ENCODE measurements around the gene NT5DC3.

Gene NT5DC3

DNA sequence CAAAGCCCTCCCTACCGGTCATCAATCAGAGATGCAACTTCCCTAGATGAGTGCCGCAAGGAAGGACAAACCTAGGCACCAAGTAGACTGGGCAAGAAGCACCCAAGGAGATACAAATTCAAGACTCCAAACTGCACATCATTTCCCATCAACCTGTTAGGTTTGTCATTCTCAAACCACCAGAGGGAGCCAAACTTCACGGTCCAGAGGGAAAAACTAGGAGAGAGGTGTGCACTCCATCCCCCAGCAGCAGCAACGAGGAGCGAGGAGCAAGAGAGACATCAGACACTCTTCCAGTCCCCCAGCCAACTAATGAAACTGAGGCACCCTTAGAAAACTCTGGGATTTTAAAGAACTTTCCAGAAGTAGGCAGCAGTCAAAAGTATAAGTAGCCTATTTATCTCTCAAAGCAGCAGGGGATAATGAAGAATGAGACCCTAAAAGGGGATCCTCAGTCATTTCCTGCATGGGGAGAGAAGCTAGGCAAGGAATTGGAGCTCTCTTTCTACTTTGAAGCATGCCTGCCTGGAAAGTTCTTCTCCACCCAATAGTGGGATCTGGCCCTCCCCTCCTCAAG lies 37.0 kb upstream of the NT5DC3 start:
- no peak overlapping the region for H3K4me3 ChIP-seq (ENCODE audit: low read depth, low read length)
- TF ChIP-seq CTCF (IDR thresholded peaks at IDR 0.05; ENCODE audit: low read depth, low read length): peak; percentile 94
- no peaks in the 10 kb centered on the region for H3K27me3 ChIP-seq
- no peaks in the 10 kb centered on the region for H3K4me1 ChIP-seq
- no peaks in the 10 kb centered on the region for H3K9me3 ChIP-seq
- no peaks in the 10 kb centered on the region for H3K36me3 ChIP-seq
- peak; percentile 74 for DNase-seq

GRCh38 chr12:103877288-103877687 lies 36.3 kb upstream of the NT5DC3 start:
- H3K9me3 ChIP-seq: no peaks in the 10 kb centered on the region
- DNase-seq: no peak
- no peak for TF ChIP-seq CTCF (IDR thresholded peaks at IDR 0.05; ENCODE audit: low read depth, low read length)

GRCh38 chr12:103875666-103876065 lies 34.6 kb upstream of the NT5DC3 start:
- no peak for DNase-seq

More at GRCh38 chr12:103877288-103877687, 36.3 kb upstream of the NT5DC3 start:
- no peaks in the 10 kb centered on the region for H3K27me3 ChIP-seq
- H3K4me1 ChIP-seq: no peaks in the 10 kb centered on the region
- H3K36me3 ChIP-seq: no peaks in the 10 kb centered on the region
- H3K4me3 ChIP-seq (ENCODE audit: low read depth, low read length): no peak overlapping the region

DNA sequence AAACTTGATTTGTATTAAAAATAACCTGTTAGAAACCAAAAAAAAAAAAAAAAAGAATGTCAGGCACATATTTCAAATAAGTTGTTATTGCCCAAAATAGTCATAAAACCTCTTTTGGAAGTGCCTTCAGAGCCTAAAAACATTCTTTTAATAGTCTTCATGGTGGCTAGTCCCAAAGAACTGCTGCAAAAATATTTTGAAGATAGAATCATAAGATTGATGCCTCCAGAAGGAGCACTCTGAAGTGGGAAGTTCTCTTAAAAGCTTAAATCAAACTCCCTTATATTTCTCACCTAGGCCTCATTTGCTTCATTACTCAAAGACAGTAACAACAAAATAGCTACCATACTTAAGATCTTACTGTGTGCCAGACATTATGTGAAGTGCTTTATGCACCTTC lies 27.2 kb upstream of the NT5DC3 start:
- Histone ChIP-seq H3K9me3 (no peaks in the 10 kb centered on the region), H3K4me3 (ENCODE audit: low read depth, low read length) (no peak overlapping the region), H3K27me3 (no peaks in the 10 kb centered on the region), H3K36me3 (no peaks in the 10 kb centered on the region), H3K4me1 (no peaks in the 10 kb centered on the region)
- no peak for TF ChIP-seq CTCF (IDR thresholded peaks at IDR 0.05; ENCODE audit: low read depth, low read length)
- no peak for DNase-seq

More at GRCh38 chr12:103875666-103876065, 34.6 kb upstream of the NT5DC3 start:
- Histone ChIP-seq H3K27me3 (no peaks in the 10 kb centered on the region), H3K4me3 (ENCODE audit: low read depth, low read length) (no peak overlapping the region), H3K9me3 (no peaks in the 10 kb centered on the region), H3K4me1 (no peaks in the 10 kb centered on the region), H3K36me3 (no peaks in the 10 kb centered on the region)
- TF ChIP-seq CTCF (IDR thresholded peaks at IDR 0.05; ENCODE audit: low read depth, low read length): no peak

- Histone ChIP-seq H3K9me3 (no peaks in the 10 kb centered on the region), H3K4me1 (no peaks in the 10 kb centered on the region), H3K4me3 (ENCODE audit: low read depth, low read length) (no peak overlapping the region), H3K36me3 (no peaks in the 10 kb centered on the region), H3K27me3 (no peaks in the 10 kb centered on the region)
- DNase-seq: no peak
- TF ChIP-seq CTCF (IDR thresholded peaks at IDR 0.05; ENCODE audit: low read depth, low read length): no peak
Observed at GRCh38 chr12:103865151-103865730, 24.2 kb upstream of the NT5DC3 start.

DNA sequence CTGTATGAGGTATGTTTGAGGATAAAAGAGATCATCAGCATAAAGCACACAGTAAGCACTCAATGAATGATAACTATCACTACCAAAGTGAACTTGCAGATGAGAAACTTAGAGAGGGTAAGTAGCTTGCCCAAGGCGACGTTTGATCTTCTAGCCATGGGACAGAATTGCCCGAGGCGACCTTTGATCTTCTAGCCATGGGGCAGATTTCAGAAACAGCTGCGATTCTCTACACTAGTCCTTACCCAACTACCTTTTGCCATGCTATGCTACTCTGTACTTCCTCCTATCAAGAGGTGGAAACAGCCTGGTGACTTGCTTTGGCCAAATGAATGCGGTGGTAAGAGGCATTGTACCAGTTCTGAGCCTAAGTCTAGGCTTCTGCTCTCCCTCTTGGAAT lies 23.7 kb upstream of the NT5DC3 start:
- Histone ChIP-seq H3K27me3 (no peaks in the 10 kb centered on the region), H3K9me3 (no peaks in the 10 kb centered on the region), H3K4me3 (ENCODE audit: low read depth, low read length) (no peak overlapping the region), H3K4me1 (no peaks in the 10 kb centered on the region), H3K36me3 (no peaks in the 10 kb centered on the region)
- TF ChIP-seq CTCF (IDR thresholded peaks at IDR 0.05; ENCODE audit: low read depth, low read length): no peak
- DNase-seq: no peak

Measured in BE2C (cell line).